ENCODE measurements around the gene SLC17A8. TPM values are rescaled to one million over a fixed set of nuclear protein-coding genes. Genes with fewer than 3 reads are reported as not detected.

The SLC17A8 gene
- total and polyA plus RNA-seq, 4 donors, result 0.08 to 3.9 (median 0.24) TPM

DNA sequence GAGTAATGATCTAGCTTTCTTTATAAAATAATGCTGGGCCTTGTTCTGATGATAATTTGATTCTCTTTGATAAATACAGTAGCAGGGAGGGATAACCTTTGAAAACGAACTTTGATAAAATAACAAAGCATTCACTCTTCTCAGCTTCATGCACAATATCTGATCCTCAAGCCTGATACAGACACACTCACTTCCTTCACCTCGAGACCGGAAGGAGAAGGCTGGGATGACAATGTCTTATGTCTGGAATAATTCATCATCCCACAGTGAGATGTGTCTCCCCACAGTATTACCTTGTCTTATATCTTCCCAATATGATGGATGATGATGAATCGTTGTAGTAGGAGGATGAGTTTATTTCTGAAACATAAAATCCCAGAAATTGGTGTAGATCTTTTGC lies 101.3 kb downstream of the SLC17A8 start:
- 79% methylated on average over 4 of the region's 4 CpGs for WGBS
- Histone ChIP-seq H3K9me3 (ENCODE audit: control insufficient read depth in 4 of 4, low read length in 3 of 4) (no peaks in the 10 kb centered on the region), H3K4me3 (ENCODE audit: low read depth in 1 of 3, low read length in 3 of 3) (no peak overlapping the region), H3K9ac (ENCODE audit: low read depth in 1 of 2, low read length in 2 of 2) (no peak overlapping the region), H3K4me1 (ENCODE audit: control insufficient read depth in 4 of 4, insufficient read depth in 4 of 4, low read length in 3 of 4) (peaks cover 0 to 9% (median 2%) of the 10 kb centered on the region in 4 donors), H3K27me3 (ENCODE audit: control insufficient read depth in 4 of 4, insufficient read depth in 4 of 4, low read length in 3 of 4) (no peaks in the 10 kb centered on the region), H3K27ac (ENCODE audit: low read depth in 1 of 2, low read length in 2 of 2) (no peak overlapping the region), H3K36me3 (ENCODE audit: control insufficient read depth in 4 of 4, insufficient read depth in 3 of 4, low read depth in 1 of 4, low read length in 3 of 4) (no peaks in the 10 kb centered on the region)
- no peak for DNase-seq (ENCODE audit: low spot score)
- TF ChIP-seq YY1 (IDR thresholded peaks at IDR 0.05) (no peak), SP1 (IDR thresholded peaks at IDR 0.05) (no peak), FOXA2 (IDR thresholded peaks at IDR 0.05) (no peak), NR2F2 (IDR thresholded peaks at IDR 0.05) (no peak), GABPA (IDR thresholded peaks at IDR 0.05 in 1 of 2, conservative IDR thresholded peaks at IDR 0.05 in 1 of 2) (no peak), HNF4G (IDR thresholded peaks at IDR 0.05) (no peak), FOXA1 (IDR thresholded peaks at IDR 0.05) (no peak), RXRA (IDR thresholded peaks at IDR 0.05) (no peak), RAD21 (IDR thresholded peaks at IDR 0.05) (no peak), JUND (IDR thresholded peaks at IDR 0.05) (no peak)
- TF ChIP-seq, protein P1, sequence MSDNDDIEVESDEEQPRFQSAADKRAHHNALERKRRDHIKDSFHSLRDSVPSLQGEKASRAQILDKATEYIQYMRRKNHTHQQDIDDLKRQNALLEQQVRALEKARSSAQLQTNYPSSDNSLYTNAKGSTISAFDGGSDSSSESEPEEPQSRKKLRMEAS (IDR thresholded peaks at IDR 0.05), result no peak
- TF ChIP-seq, protein P2, sequence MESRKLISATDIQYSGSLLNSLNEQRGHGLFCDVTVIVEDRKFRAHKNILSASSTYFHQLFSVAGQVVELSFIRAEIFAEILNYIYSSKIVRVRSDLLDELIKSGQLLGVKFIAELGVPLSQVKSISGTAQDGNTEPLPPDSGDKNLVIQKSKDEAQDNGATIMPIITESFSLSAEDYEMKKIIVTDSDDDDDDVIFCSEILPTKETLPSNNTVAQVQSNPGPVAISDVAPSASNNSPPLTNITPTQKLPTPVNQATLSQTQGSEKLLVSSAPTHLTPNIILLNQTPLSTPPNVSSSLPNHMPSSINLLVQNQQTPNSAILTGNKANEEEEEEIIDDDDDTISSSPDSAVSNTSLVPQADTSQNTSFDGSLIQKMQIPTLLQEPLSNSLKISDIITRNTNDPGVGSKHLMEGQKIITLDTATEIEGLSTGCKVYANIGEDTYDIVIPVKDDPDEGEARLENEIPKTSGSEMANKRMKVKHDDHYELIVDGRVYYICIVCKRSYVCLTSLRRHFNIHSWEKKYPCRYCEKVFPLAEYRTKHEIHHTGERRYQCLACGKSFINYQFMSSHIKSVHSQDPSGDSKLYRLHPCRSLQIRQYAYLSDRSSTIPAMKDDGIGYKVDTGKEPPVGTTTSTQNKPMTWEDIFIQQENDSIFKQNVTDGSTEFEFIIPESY (IDR thresholded peaks at IDR 0.05), result no peak
- TF ChIP-seq, protein P3, sequence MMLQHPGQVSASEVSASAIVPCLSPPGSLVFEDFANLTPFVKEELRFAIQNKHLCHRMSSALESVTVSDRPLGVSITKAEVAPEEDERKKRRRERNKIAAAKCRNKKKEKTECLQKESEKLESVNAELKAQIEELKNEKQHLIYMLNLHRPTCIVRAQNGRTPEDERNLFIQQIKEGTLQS (IDR thresholded peaks at IDR 0.05), result no peak
- TF ChIP-seq, protein P4, sequence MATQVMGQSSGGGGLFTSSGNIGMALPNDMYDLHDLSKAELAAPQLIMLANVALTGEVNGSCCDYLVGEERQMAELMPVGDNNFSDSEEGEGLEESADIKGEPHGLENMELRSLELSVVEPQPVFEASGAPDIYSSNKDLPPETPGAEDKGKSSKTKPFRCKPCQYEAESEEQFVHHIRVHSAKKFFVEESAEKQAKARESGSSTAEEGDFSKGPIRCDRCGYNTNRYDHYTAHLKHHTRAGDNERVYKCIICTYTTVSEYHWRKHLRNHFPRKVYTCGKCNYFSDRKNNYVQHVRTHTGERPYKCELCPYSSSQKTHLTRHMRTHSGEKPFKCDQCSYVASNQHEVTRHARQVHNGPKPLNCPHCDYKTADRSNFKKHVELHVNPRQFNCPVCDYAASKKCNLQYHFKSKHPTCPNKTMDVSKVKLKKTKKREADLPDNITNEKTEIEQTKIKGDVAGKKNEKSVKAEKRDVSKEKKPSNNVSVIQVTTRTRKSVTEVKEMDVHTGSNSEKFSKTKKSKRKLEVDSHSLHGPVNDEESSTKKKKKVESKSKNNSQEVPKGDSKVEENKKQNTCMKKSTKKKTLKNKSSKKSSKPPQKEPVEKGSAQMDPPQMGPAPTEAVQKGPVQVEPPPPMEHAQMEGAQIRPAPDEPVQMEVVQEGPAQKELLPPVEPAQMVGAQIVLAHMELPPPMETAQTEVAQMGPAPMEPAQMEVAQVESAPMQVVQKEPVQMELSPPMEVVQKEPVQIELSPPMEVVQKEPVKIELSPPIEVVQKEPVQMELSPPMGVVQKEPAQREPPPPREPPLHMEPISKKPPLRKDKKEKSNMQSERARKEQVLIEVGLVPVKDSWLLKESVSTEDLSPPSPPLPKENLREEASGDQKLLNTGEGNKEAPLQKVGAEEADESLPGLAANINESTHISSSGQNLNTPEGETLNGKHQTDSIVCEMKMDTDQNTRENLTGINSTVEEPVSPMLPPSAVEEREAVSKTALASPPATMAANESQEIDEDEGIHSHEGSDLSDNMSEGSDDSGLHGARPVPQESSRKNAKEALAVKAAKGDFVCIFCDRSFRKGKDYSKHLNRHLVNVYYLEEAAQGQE (IDR thresholded peaks at IDR 0.05), result no peak
- TF ChIP-seq, protein P5, sequence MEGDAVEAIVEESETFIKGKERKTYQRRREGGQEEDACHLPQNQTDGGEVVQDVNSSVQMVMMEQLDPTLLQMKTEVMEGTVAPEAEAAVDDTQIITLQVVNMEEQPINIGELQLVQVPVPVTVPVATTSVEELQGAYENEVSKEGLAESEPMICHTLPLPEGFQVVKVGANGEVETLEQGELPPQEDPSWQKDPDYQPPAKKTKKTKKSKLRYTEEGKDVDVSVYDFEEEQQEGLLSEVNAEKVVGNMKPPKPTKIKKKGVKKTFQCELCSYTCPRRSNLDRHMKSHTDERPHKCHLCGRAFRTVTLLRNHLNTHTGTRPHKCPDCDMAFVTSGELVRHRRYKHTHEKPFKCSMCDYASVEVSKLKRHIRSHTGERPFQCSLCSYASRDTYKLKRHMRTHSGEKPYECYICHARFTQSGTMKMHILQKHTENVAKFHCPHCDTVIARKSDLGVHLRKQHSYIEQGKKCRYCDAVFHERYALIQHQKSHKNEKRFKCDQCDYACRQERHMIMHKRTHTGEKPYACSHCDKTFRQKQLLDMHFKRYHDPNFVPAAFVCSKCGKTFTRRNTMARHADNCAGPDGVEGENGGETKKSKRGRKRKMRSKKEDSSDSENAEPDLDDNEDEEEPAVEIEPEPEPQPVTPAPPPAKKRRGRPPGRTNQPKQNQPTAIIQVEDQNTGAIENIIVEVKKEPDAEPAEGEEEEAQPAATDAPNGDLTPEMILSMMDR (IDR thresholded peaks at IDR 0.05; ENCODE audit: low read depth, low read length, missing input control), result no peak

DNA sequence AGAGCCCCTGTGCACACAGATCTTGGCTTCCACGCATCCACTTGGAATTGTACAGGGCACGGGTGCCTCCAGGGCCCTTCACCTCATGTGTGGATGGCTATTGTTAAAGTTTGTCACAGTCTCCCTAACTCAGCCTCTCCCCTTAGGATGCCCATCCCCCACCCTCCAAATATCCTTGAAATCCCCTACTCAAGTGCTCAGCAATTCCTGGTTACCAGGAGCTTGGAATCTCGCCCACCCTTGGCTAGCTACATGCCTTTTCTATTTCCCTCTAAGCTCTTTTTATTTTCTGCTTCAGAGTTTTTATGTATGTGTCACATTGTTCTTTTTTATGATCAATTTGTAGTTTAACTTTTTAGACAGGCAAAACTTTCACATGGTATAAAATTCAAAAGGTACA lies 103.8 kb downstream of the SLC17A8 start:
- Histone ChIP-seq H3K27me3 (ENCODE audit: control insufficient read depth in 4 of 4, insufficient read depth in 4 of 4, low read length in 3 of 4) (no peaks in the 10 kb centered on the region), H3K36me3 (ENCODE audit: control insufficient read depth in 4 of 4, insufficient read depth in 3 of 4, low read depth in 1 of 4, low read length in 3 of 4) (no peaks in the 10 kb centered on the region), H3K27ac (ENCODE audit: low read depth in 1 of 2, low read length in 2 of 2) (peak overlapping the region; percentile 16 to 22), H3K9ac (ENCODE audit: low read depth in 1 of 2, low read length in 2 of 2) (no peak overlapping the region), H3K4me1 (ENCODE audit: control insufficient read depth in 4 of 4, insufficient read depth in 4 of 4, low read length in 3 of 4) (peaks cover 0 to 11% (median 8%) of the 10 kb centered on the region in 4 donors), H3K9me3 (ENCODE audit: control insufficient read depth in 4 of 4, low read length in 3 of 4) (no peaks in the 10 kb centered on the region), H3K4me3 (ENCODE audit: low read depth in 1 of 3, low read length in 3 of 3) (no peak overlapping the region)
- TF ChIP-seq RXRA (IDR thresholded peaks at IDR 0.05) (no peak), SP1 (IDR thresholded peaks at IDR 0.05) (no peak), FOXA2 (IDR thresholded peaks at IDR 0.05) (no peak), YY1 (IDR thresholded peaks at IDR 0.05) (no peak), NR2F2 (IDR thresholded peaks at IDR 0.05) (no peak)
- DNase-seq (ENCODE audit: low spot score), result no peak
- WGBS, result 88% methylated on average over 3 of the region's 3 CpGs

Measured in liver (tissue), 9 donors.